ENCODE data around the gene ZNF385B. TPM values are rescaled to one million over a fixed set of nuclear protein-coding genes. Genes with fewer than 3 reads are reported as not detected.

Gene ZNF385B
- polyA plus RNA-seq, 1 of the 3 experiments (the other 2 are of a cell fraction) = 0.16 TPM

DNA sequence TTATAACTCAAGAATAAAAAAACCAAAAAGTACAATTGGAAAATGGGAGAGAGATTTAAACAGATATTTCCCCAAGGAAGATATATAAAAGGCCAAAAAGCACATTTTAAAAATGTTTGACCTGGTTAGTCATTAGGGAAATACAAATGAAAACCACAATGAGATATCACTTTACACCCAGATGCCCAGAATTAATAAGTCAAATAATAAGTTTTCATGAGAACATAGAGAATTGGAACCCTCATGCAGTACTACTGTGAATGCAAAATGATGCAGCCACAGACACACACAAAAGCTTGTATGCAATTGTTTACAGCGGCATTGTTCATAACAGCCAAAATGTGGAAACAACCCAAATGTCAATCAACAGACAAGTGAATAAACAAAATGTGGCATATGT lies 165.9 kb downstream of the ZNF385B start:
- Histone ChIP-seq H4K20me1 (ENCODE audit: insufficient read depth) (no peaks in the 10 kb centered on the region), H3K9me2 (no peaks in the 10 kb centered on the region), H3K36me3 (replicated peaks in 1 of 2; ENCODE audit: control insufficient read depth in 1 of 2, insufficient read depth in 2 of 2, low read length in 1 of 2) (no peaks in the 10 kb centered on the region), H3K27ac (ENCODE audit: low read depth in 2 of 2, low read length in 1 of 2) (no peak overlapping the region), H3K4me1 (ENCODE audit: control insufficient read depth in 1 of 2, insufficient read depth in 2 of 2, low read depth in 1 of 2, low read length in 1 of 2) (no peaks in the 10 kb centered on the region; a peak in 2 of 4 replicates), H3F3A (replicated peaks; ENCODE audit: insufficient read depth) (peaks cover 3% of the 10 kb centered on the region), H3K9ac (no peak overlapping the region), H2AFZ (ENCODE audit: low read depth) (no peak overlapping the region), H3K4me2 (no peak overlapping the region), H3K27me3 (ENCODE audit: insufficient read depth) (no peaks in the 10 kb centered on the region), H3K79me2 (ENCODE audit: insufficient read depth) (no peaks in the 10 kb centered on the region), H3K9me3 (no peaks in the 10 kb centered on the region), H3K4me3 (ENCODE audit: low read depth in 2 of 2, low read length in 1 of 2) (no peak overlapping the region)
- POLR2A ChIA-PET = no interaction called here
- CTCF ChIA-PET = interaction anchor here (1.9 kb wide), 1 partner anchor 273 kb away, joined by 4 read pairs; no protein-coding TSS in a partner anchor
- WGBS (ENCODE audit: low lambda C conversion rate) = 100% methylated on average over 1 of the region's 1 CpG
- DNase-seq = no peak
- no peak for TF ChIP-seq MEF2A (IDR thresholded peaks at IDR 0.05; ENCODE audit: borderline replicate concordance, low read depth)
- no peak for TF ChIP-seq TEAD4 (IDR thresholded peaks at IDR 0.05; ENCODE audit: borderline replicate concordance, insufficient read depth)
- no peak for TF ChIP-seq RAD21 (IDR thresholded peaks at IDR 0.05; ENCODE audit: low read length)
- TF ChIP-seq SMC3 (IDR thresholded peaks at IDR 0.05; ENCODE audit: low read depth, low read length) = no peak
- no peak for TF ChIP-seq FOXM1 (IDR thresholded peaks at IDR 0.05; ENCODE audit: low read depth)
- TF ChIP-seq, protein P1, sequence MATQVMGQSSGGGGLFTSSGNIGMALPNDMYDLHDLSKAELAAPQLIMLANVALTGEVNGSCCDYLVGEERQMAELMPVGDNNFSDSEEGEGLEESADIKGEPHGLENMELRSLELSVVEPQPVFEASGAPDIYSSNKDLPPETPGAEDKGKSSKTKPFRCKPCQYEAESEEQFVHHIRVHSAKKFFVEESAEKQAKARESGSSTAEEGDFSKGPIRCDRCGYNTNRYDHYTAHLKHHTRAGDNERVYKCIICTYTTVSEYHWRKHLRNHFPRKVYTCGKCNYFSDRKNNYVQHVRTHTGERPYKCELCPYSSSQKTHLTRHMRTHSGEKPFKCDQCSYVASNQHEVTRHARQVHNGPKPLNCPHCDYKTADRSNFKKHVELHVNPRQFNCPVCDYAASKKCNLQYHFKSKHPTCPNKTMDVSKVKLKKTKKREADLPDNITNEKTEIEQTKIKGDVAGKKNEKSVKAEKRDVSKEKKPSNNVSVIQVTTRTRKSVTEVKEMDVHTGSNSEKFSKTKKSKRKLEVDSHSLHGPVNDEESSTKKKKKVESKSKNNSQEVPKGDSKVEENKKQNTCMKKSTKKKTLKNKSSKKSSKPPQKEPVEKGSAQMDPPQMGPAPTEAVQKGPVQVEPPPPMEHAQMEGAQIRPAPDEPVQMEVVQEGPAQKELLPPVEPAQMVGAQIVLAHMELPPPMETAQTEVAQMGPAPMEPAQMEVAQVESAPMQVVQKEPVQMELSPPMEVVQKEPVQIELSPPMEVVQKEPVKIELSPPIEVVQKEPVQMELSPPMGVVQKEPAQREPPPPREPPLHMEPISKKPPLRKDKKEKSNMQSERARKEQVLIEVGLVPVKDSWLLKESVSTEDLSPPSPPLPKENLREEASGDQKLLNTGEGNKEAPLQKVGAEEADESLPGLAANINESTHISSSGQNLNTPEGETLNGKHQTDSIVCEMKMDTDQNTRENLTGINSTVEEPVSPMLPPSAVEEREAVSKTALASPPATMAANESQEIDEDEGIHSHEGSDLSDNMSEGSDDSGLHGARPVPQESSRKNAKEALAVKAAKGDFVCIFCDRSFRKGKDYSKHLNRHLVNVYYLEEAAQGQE (IDR thresholded peaks at IDR 0.05; ENCODE audit: low read depth, low read length) = no peak
- TF ChIP-seq GATA2 (CRISPR knock-in tag; IDR thresholded peaks at IDR 0.05) = no peak

DNA sequence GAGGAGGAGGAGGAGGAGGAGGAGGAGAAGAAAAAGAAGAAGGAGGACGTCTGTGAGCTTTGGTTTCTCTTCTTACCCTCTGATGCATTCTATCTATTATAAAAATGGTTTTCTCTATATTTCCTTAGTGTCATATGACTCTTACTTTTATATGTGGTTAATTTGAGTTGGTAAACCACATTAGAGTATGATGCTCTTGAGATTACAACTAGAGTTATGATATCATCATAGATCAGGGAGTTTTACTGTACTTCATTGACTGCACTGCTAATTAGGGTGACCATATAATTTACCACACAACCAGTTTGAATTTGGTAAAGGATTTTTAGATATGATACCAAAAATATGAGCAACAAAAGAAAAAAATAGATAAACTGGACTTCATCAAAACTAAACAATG lies 166.4 kb downstream of the ZNF385B start:
- H3K27ac ChIP-seq (ENCODE audit: low read depth in 2 of 2, low read length in 1 of 2) = no peak overlapping the region
- no peaks in the 10 kb centered on the region for H3K79me2 ChIP-seq (ENCODE audit: insufficient read depth)
- no peak overlapping the region for H3K9ac ChIP-seq
- no peak overlapping the region for H2AFZ ChIP-seq (ENCODE audit: low read depth)
- H3K4me1 ChIP-seq (ENCODE audit: control insufficient read depth in 1 of 2, insufficient read depth in 2 of 2, low read depth in 1 of 2, low read length in 1 of 2) = no peaks in the 10 kb centered on the region; a peak in 2 of 4 replicates
- H3K36me3 ChIP-seq (replicated peaks in 1 of 2; ENCODE audit: control insufficient read depth in 1 of 2, insufficient read depth in 2 of 2, low read length in 1 of 2) = no peaks in the 10 kb centered on the region
- no peaks in the 10 kb centered on the region for H3K9me3 ChIP-seq
- 75% methylated on average over 1 of the region's 1 CpG for WGBS (ENCODE audit: low lambda C conversion rate)
- DNase-seq = no peak
- no peaks in the 10 kb centered on the region for H4K20me1 ChIP-seq (ENCODE audit: insufficient read depth)
- H3K9me2 ChIP-seq = no peaks in the 10 kb centered on the region
- ChIA-PET CTCF (no interaction called here), POLR2A (no interaction called here)
- H3F3A ChIP-seq (replicated peaks; ENCODE audit: insufficient read depth) = peaks cover 3% of the 10 kb centered on the region
- no peak overlapping the region for H3K4me2 ChIP-seq
- TF ChIP-seq RFX5 (IDR thresholded peaks at IDR 0.05; ENCODE audit: low read length) = no peak
- TF ChIP-seq TCF12 (IDR thresholded peaks at IDR 0.05) = 0 out of 2 replicates have a peak, but pooled peaks have one; percentile 1
- TF ChIP-seq FOXM1 (IDR thresholded peaks at IDR 0.05; ENCODE audit: low read depth) = no peak
- TF ChIP-seq RAD21 (IDR thresholded peaks at IDR 0.05; ENCODE audit: low read length) = no peak
- no peak for TF ChIP-seq FOXJ3 (CRISPR knock-in tag; IDR thresholded peaks at IDR 0.05)
- no peak overlapping the region for H3K4me3 ChIP-seq (ENCODE audit: low read depth in 2 of 2, low read length in 1 of 2)
- no peaks in the 10 kb centered on the region for H3K27me3 ChIP-seq (ENCODE audit: insufficient read depth)
